GM21717 (cell line): Measurements from ENCODE around the gene FRMD1.

Experiments used
- ATAC-seq: cut with Tn5 transposase; IDR thresholded peaks from one replicate; pipeline ENCODE4 v1.9.1; 2021; ENCODE audit warnings: mild to moderate bottlenecking, moderate library complexity; ENCODE audit not compliant: unreplicated experiment

The FRMD1 gene

GRCh38 chr6:168045706-168046620 is 33.0 kb downstream of the FRMD1 start:
- ATAC-seq: no peak

GRCh38 chr6:168045141-168045691 is 33.8 kb downstream of the FRMD1 start:
- no peak for ATAC-seq

DNA sequence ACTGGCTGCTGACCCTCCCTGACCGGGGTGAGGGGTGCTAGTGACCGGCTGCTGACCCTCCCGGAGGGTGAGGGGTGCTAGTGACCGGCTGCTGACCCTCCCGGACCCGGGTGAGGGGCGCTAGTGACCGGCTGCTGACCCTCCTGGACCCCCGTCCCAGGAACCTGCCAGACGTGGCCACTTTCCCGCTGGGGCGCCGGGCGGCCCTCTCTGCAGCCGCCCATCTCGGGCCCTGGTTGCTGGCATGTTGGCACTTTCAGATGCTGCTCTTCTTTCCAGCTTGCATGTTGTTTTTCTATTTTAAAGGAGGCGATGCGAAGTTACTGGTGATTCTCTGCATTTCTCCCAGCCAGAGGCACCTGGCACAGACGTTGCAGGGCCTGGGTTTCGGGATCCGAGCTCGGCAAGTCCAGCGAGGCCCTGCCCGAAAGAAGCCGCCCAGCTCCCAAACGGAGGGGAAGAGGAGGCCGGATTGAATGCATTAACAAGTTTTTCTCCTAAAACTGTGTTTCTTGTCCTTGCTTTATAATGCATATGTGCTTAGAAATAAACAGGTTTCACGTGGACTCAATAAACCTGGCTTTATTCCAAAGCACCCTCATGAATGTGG is 34.4 kb downstream of the FRMD1 start:
- ATAC-seq: no peak

GRCh38 chr6:168043848-168044415 is 35.1 kb downstream of the FRMD1 start:
- ATAC-seq: no peak

DNA sequence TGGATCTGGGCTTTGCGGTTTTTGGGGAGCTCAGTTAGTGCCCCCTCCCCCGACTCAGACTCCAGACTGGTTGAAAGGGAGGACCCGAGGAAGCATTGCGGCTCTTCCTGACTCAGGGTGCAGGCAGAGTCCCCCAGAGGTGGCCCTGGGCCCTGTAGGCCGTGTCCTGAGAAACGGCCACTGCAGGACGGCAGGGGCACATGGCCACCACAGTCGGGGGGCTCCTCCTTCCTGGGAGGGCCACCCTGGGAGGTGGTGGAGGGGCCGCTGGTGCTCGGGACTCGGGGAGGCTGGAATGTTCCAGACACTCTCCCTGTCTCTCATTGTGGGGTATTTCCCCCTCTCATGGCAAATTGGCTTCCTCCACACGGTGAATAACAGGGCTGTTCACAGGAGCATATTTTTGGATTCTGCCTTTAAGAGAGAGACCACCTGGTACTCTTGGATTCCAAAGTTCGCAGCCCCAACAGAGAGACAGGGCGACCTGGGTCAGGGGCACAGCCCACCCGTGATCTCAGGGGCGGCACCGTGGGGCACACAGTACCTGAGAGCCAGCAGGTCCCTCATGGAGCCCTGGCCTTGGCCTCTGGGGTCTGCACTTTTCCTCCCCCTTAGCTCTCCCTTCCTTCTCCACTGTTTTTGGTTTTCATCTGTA is 35.7 kb downstream of the FRMD1 start:
- ATAC-seq: no peak

DNA sequence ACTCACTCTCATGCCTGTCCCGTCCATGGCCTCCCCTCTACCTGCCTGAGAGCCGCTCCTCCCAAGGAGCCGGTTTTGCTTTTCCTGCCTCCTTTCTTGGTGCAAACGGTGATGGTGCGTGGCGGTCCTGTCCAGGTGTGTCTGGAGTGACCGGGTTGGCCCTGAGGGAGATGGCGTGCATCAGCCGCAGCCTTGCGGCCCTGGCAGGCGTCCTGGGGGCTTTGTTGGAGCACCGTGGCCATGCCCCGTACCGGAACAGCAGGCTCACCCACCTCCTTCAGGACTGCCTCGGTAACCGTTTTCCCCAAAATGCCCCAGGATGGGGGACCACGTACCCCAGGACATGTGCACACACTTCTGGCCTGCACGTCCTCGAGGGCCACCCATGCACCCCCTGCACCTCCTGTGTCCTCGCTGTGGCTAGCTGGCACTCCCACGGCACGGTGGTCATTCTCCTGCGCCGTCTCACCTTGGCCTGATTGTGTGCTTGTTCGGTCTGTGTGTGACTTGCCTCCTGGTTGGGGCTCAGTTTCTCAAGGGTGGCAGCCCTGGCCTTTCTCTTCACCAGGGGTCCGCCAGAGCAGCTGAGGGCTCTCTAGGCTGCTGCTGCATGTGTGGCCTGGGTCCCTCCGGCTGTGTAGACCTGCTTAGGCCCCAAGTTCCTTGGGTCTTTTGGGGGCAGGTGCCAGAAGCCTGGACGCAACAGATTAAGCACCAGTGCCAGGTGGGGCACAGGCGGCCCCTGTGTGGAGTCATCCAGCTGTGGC is 36.4 kb downstream of the FRMD1 start:
- ATAC-seq: no peak

- ATAC-seq: no peak
Measured at GRCh38 chr6:168041928-168042327, 37.1 kb downstream of the FRMD1 start.

GRCh38 chr6:168040856-168041496 is 38.0 kb downstream of the FRMD1 start:
- ATAC-seq: no peak

GRCh38 chr6:168039849-168040248 is 39.2 kb downstream of the FRMD1 start:
- ATAC-seq: no peak

GRCh38 chr6:168039301-168039700 is 39.7 kb downstream of the FRMD1 start:
- no peak for ATAC-seq

DNA sequence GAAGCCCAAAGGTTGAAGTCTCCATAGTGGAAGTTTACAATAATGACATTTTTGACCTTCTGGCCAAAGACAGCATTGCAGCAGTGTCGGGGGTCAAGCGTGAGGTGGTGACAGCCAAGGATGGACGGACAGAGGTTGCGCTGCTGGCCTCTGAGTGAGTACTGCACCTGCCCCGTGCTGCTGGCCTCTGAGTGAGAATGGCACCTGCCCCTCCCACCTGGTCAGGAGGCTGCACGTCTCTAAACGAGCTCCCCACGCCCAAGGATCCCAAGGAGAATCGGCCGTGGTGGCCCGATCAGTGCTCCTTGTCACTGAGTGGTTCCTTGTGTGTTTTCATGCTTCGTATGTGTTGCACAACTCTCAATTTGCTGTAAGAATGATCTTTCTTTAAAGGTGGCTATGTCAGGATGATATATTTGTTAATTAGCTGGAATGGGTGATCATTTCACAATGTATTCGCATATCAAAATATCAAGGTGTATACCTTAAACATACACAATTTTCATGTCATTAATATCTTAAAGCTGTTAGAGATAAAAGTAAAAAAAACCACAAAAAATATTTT is 40.4 kb downstream of the FRMD1 start:
- no peak for ATAC-seq

DNA sequence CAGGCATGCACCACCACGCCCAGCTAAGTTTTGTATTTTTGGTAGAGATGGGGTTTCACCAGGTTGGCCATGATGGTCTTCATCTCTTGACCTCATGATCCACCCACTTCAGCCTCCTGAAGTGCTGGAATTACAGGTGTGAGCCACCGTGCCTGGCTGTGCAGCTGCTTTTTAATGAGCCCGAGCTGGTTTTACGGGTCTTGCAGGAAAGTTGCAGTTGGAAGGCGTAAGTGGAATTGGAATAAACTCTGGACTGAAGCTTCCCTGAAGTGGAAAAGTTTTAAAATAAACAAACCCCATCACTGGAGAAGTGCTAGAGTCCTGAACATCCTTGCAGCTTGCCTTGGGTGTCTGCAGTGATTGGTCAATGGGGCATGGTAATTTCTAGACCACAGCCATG is 41.2 kb downstream of the FRMD1 start:
- ATAC-seq: no peak

DNA sequence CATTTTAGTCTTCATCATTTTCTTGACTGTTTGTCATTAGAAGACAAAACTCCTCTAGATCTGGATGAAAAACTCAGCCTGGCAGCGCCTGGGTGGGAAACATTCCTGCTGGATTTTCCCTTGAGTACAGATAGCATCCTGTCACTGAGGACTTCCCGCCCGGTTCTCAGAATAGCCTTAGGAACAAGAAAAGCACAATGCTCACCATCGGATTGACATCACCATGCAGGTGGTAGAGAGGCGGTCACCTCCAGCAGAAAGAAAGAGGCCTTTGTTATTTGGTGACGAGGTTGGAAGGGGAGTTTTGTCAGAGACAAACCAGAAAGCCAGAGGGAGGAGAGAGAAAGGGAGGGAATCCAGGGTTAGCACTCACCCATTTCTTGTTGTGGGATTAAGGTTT is 41.8 kb downstream of the FRMD1 start:
- no peak for ATAC-seq

DNA sequence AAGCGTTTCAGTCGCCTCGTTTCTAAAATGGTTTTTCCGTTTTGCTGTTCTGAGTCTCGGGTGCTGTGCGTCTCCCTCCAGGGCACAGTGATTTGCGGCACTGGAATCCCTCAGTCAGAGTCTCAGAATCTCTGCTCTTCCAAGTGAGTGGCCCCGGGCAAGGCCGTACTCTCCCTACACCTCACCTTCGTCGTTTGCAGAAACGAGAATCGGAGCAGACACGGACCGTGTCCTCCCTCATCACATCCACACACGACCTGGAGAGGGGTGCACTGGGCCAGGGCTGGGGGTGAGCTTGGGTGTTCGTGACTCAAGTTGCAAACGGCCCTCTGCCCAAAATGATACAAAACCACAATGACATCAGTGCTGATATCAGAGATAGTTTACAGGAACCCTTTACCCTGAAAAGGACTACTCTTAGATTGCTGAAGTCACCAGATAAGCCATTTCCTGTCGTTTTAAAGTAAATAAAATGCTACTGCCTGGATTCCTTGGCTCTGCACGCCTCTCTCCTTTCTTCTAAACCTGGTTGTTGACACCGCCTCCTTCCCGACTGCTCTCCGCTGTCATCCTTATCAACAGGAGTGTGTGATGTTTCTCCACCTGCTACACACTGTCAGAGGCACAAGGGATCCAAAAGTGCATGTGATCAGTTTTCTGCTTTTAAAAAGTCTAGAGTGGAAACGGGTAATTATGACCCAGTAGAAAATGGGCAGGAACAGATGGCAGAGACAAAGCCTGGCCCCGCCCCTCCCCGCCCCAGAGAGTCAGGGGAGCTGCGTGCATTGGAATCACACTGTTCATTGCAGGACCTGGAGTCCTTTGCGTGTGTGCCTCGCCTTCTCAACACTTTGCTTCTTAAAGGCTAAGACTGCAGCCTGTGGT is 43.1 kb downstream of the FRMD1 start:
- ATAC-seq: no peak

DNA sequence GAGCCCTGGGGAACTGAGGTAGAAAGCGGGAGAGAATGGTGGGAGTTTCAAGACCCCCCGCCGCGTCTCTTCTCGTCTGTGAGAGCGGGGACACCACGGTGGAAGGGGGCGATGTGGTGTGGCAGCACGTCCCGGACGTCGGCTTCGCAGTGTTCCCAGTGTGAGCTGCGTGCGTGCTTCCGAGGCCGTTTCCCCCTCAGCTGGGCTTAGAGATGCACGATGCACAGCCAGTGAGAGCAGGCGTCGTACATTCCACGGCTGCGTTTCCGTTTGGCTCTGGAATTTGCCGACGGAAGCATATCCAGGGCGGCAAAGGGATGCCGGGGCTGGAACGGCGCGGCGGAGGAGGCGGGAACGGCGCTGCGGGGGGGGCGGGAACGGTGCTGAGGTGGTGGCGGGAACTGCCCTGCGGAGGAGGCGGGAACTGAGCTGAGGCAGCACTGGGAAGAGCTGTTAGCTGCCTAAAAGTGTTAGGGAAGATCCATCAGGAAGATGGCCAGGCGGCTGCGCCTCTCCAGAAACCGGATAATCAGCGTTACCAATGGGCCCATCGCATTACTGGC is 43.8 kb downstream of the FRMD1 start:
- ATAC-seq: no peak

DNA sequence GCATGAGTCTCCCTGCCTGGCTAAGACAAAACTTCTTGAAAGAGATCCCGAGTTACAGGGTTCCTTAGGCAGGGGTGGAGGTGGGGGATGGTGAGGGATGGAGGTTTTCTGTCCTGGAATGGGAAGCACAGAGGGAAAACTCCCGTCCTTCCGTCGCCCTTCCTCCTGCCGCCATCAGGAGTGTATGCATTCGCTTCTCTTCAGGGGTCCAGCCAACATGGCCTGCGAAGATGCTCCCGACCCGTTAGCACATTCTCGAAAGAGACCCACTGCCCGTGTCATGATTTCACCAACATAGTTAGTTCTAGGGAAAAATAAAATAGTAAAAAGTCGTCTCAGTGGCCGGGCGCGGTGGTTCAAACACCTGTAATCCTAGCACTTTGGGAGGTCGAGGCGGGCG is 44.5 kb downstream of the FRMD1 start:
- no peak for ATAC-seq

GRCh38 chr6:168033791-168034190 is 45.2 kb downstream of the FRMD1 start:
- no peak for ATAC-seq

DNA sequence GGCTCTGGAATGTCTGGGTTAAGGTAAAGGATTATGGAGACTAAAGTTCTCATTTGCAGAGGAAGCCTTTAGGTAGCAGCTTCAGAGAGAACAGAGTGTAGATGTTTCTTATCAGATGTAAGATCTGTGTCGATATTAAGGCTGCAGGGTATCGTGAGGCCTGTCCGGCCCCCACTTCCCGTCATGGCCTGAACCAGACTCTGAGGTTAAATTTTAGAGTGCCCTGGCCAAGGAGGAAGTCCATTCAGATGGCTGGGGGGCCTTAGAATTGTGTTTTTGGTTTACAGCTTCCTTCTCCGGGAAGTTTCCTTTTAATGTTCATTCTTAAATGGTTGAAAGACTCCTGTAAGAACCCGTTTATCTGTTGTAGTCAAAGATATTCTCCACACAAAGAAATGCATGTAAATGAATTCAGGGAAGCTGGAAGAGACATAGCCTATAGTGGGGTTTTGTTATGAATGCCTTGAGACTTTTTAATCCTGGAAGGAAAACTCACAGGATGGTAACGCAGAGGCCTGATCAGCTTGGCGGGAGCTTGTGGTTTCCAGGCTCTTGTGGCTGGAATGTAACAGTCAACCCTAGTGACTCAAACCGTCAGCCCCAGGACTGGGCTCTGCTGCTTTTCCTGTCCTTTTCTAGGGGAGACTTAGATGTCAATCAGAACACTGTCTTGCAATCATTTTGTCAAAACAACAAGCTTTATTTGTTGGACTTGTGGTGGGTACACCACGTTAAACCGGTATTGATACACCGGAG is 46.8 kb downstream of the FRMD1 start:
- no peak for ATAC-seq
